ENCODE results near the gene GINS1.

GRCh38 chr20:25481918-25482253 is 74.4 kb downstream of the GINS1 start:
- TF ChIP-seq REST (IDR thresholded peaks at IDR 0.05; ENCODE audit: unreplicated experiment) (no peak), EZH2 (IDR thresholded peaks at IDR 0.05; ENCODE audit: low read depth, unreplicated experiment) (no peak)
